ENCODE data around the gene IKZF1.

GRCh38 chr7:50305583-50306493 is 1.3 kb downstream of the IKZF1 start:
- TF ChIP-seq CTCF (IDR thresholded peaks at IDR 0.05) (no peak), POLR2A (IDR thresholded peaks at IDR 0.05) (no peak)
